Measurements from ENCODE around the gene HTT-AS.

The HTT-AS gene

GRCh38 chr4:3087115-3087797 is 12.9 kb upstream of the HTT-AS start:
- no peak for DNase-seq

- no peak for DNase-seq
Observed at GRCh38 chr4:3085948-3086670, 11.8 kb upstream of the HTT-AS start.

- no peak for DNase-seq
Observed at GRCh38 chr4:3083732-3084131, 9.4 kb upstream of the HTT-AS start.

GRCh38 chr4:3082925-3083515 is 8.7 kb upstream of the HTT-AS start:
- DNase-seq: no peak

- no peak for DNase-seq
Observed at GRCh38 chr4:3079694-3080123, 5.4 kb upstream of the HTT-AS start.

- no peak for DNase-seq
Observed at GRCh38 chr4:3077796-3078195, 3.5 kb upstream of the HTT-AS start.

- no peak for DNase-seq
Observed at GRCh38 chr4:3075652-3075981, 1.3 kb upstream of the HTT-AS start.

- peak; percentile 75 for DNase-seq
Observed at GRCh38 chr4:3074846-3075651, 711 bp upstream of the HTT-AS start.

GRCh38 chr4:3073158-3074077 is 920 bp downstream of the HTT-AS start:
- no peak for DNase-seq

- DNase-seq: no peak
Observed at GRCh38 chr4:3071811-3072210, 2.5 kb downstream of the HTT-AS start.

GRCh38 chr4:3070709-3071500 is 3.4 kb downstream of the HTT-AS start:
- DNase-seq: peak; percentile 58

- no peak for DNase-seq
Observed at GRCh38 chr4:3069661-3070199, 4.6 kb downstream of the HTT-AS start.

- no peak for DNase-seq
Observed at GRCh38 chr4:3067473-3068001, 6.8 kb downstream of the HTT-AS start.

GRCh38 chr4:3066836-3067400 is 7.4 kb downstream of the HTT-AS start:
- DNase-seq: no peak

GRCh38 chr4:3065551-3065950 is 8.8 kb downstream of the HTT-AS start:
- no peak for DNase-seq

- peak; percentile 72 for DNase-seq
Observed at GRCh38 chr4:3062471-3062870, 11.9 kb downstream of the HTT-AS start.

- DNase-seq: no peak
Observed at GRCh38 chr4:3060946-3061345, 13.4 kb downstream of the HTT-AS start.

GRCh38 chr4:3059943-3060342 is 14.4 kb downstream of the HTT-AS start:
- no peak for DNase-seq

GRCh38 chr4:3054169-3054759 is 20.1 kb downstream of the HTT-AS start:
- no peak for DNase-seq
